Measurements from ENCODE around the gene SSR1. TPM values are rescaled to one million over a fixed set of nuclear protein-coding genes. Genes with fewer than 3 reads are reported as not detected.

SSR1 gene
- polyA plus RNA-seq, 1 experiment = 173 TPM

GRCh38 chr6:7224731-7225130 is 88.3 kb downstream of the SSR1 start:
- ChIA-PET CTCF (interaction anchor here (2.1 kb wide), 1 partner anchor 18 kb away, joined by 5 read pairs; no protein-coding TSS in a partner anchor), POLR2A (no interaction called here)
- DNase-seq (ENCODE audit: low read depth) = no peak
- Histone ChIP-seq H3K36me3 (ENCODE audit: control insufficient read depth, insufficient read depth, low read length) (peaks cover 22% of the 10 kb centered on the region), H3K4me3 (ENCODE audit: low read depth, low read length) (no peak overlapping the region), H3K27me3 (ENCODE audit: control insufficient read depth, insufficient read depth, low read length) (no peaks in the 10 kb centered on the region)
- TF ChIP-seq CTCF (IDR thresholded peaks at IDR 0.05; ENCODE audit: insufficient read depth, low read depth, low read length) = no peak

- TF ChIP-seq CTCF (IDR thresholded peaks at IDR 0.05; ENCODE audit: insufficient read depth, low read depth, low read length) = no peak
- POLR2A ChIA-PET = no interaction called here
- no peak for DNase-seq (ENCODE audit: low read depth)
- Histone ChIP-seq H3K4me3 (ENCODE audit: low read depth, low read length) (no peak overlapping the region), H3K36me3 (ENCODE audit: control insufficient read depth, insufficient read depth, low read length) (peaks cover 16% of the 10 kb centered on the region), H3K27me3 (ENCODE audit: control insufficient read depth, insufficient read depth, low read length) (no peaks in the 10 kb centered on the region)
- CTCF ChIA-PET = no interaction called here
Observed at GRCh38 chr6:7222197-7222596, 90.8 kb downstream of the SSR1 start.

- H3K4me3 ChIP-seq (ENCODE audit: low read depth, low read length) = no peak overlapping the region
- no peak for DNase-seq (ENCODE audit: low read depth)
- TF ChIP-seq CTCF (IDR thresholded peaks at IDR 0.05; ENCODE audit: insufficient read depth, low read depth, low read length) = no peak
- CTCF ChIA-PET = interaction anchor here (0.9 kb wide), 1 partner anchor 495 kb away, joined by 3 read pairs; no protein-coding TSS in a partner anchor
- POLR2A ChIA-PET = no interaction called here
- no peaks in the 10 kb centered on the region for H3K27me3 ChIP-seq (ENCODE audit: control insufficient read depth, insufficient read depth, low read length)
- H3K36me3 ChIP-seq (ENCODE audit: control insufficient read depth, insufficient read depth, low read length) = peaks cover 12% of the 10 kb centered on the region
Observed at GRCh38 chr6:7219310-7219709, 93.7 kb downstream of the SSR1 start.

GRCh38 chr6:7218406-7218988 is 94.5 kb downstream of the SSR1 start:
- POLR2A ChIA-PET = interaction anchor here (0.6 kb wide), 3 partner anchors 53 to 479 kb away, joined by 4 to 11 read pairs (median 7); no protein-coding TSS in a partner anchor
- DNase-seq (ENCODE audit: low read depth) = no peak
- peaks cover 13% of the 10 kb centered on the region for H3K36me3 ChIP-seq (ENCODE audit: control insufficient read depth, insufficient read depth, low read length)

More at GRCh38 chr6:7218406-7218988, 94.5 kb downstream of the SSR1 start:
- 0 out of 2 replicates have a peak, but pooled peaks have one; percentile 4 for TF ChIP-seq CTCF (IDR thresholded peaks at IDR 0.05; ENCODE audit: insufficient read depth, low read depth, low read length)
- Histone ChIP-seq H3K27me3 (ENCODE audit: control insufficient read depth, insufficient read depth, low read length) (no peaks in the 10 kb centered on the region), H3K4me3 (ENCODE audit: low read depth, low read length) (no peak overlapping the region)
- CTCF ChIA-PET = interaction anchor here (0.9 to 1.9 kb wide), 3 partner anchors 11 to 494 kb away, joined by 3 to 8 read pairs (median 4); no protein-coding TSS in a partner anchor

Other genes starting within 250 kb of the SSR1 start
- gene RREB1, start 205.2 kb downstream of the SSR1 start, polyA plus RNA-seq (2011; rRNA removed) = 1.2 and 1.5 TPM in 2 replicates
- gene CAGE1, start 76.5 kb upstream of the SSR1 start, polyA plus RNA-seq (2011; rRNA removed) = not detected in 2 replicates
- 12.1 and 16.1 TPM in 2 replicates for gene RIOK1, start 76.6 kb upstream of the SSR1 start, polyA plus RNA-seq (2011; rRNA removed)
- gene DSP, start 228.5 kb upstream of the SSR1 start, polyA plus RNA-seq (2011; rRNA removed) = 11.0 and 12.7 TPM in 2 replicates